Right atrium auricular region (tissue), 2 donors: Measurements from ENCODE around the gene TBC1D10B. TPM values are rescaled to one million over a fixed set of nuclear protein-coding genes. Genes with fewer than 3 reads are reported as not detected.

Experiments used
- DNase-seq: peaks from one replicate; pipeline ENCODE4 v3.0.0-alpha.2; 2019; ENCODE audit warnings: low spot score
- H3K27ac ChIP-seq, 2 donors: fragments of 200-600 bp; sonication (generic); 1 replicate in 1 of 2; 2 replicates in 1 of 2; pipeline ENCODE4 v1.5.1; 2016 to 2019
- H3K27me3 ChIP-seq, 2 donors: fragments of 200-600 bp; sonication (generic); one replicate each; pipeline versions ENCODE4 v1.5.1 to v1.6.0; 2017 to 2019
- H3K36me3 ChIP-seq: fragments of 200-600 bp; sonication (generic); one replicate; pipeline ENCODE4 v1.5.1; 2016
- H3K4me1 ChIP-seq, 2 donors: fragments of 200-600 bp; sonication (generic); one replicate each; pipeline versions ENCODE4 v1.5.1 to v1.6.0; 2017 to 2019
- H3K4me3 ChIP-seq, 2 donors: fragments of 200-600 bp; sonication (generic); 1 replicate in 1 of 2; 2 replicates in 1 of 2; pipeline ENCODE4 v1.5.1; 2017 to 2019; ENCODE audit warnings: mild to moderate bottlenecking in 1 of 2, moderate library complexity in 1 of 2
- H3K9me3 ChIP-seq, 2 donors: fragments of 200-600 bp; sonication (generic); one replicate each; pipeline ENCODE4 v1.5.1; 2019
- total RNA-seq, 2 donors: library from RNA; depleted of rRNA; stranded (reverse); fragments of >200 nt; gene quantifications; one replicate each; pipeline ENCODE4 v1.1.0, GENCODE V29; 2016
- TF ChIP-seq, protein P1 (sequence below), 2 donors: fragments of 200-600 bp; sonication (generic); IDR thresholded peaks; one replicate each; pipeline ENCODE4 v1.5.1; 2019; ENCODE audit warnings: antibody characterized with exemption in 2 of 2

TBC1D10B gene
- total RNA-seq, 2 donors from 2014 or later = 20.0 to 22.3 TPM

DNA sequence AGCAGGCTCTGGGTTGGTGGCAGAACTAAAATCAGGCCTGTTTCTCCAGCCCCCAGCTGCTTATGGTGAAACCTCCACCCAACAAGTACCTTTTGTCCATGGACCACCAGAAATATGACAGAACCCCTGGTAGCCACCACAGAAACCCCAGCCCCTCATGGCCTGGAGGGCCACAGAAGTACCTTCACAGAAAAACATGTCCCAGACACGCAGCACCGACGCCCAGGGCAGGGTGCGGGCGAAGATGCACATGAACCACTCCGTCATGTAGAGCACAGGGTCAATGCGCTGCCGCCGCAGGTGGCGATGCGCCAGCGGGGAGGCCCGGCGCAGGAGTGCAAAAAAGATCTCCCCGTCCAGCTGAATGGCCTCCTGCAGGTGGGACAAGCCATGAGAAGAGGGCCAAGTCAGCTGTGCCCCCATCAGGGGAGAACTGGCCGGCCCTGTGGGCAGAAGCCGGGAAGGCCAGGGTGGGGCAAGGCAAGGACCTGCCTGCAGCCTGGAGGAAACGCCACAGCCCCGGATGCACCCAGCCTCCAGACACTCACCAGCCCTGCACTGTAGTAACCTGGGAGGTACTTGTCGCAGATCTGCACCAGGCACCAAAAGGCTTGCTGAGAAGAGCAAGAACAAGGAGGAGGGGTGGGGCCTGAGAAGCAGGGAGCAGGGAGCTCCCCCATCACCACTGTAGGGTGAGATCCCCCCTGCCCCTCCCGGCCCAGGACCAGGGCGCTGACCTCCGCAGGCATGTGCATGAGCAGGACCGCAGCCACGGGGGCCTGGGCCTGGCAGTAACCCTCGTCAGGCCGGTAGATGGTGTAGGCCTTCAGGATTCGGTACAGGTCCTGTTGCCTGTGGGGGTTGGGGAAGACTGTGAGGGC, 11.1 kb downstream of the TBC1D10B start:
- Histone ChIP-seq H3K27me3 (no peaks in the 10 kb centered on the region), H3K4me3 (no peak overlapping the region), H3K9me3 (no peaks in the 10 kb centered on the region), H3K4me1 (peaks cover 0 to 22% of the 10 kb centered on the region in 2 donors), H3K27ac (no peak overlapping the region), H3K36me3 (peaks cover 39% of the 10 kb centered on the region)
- TF ChIP-seq, protein P1, sequence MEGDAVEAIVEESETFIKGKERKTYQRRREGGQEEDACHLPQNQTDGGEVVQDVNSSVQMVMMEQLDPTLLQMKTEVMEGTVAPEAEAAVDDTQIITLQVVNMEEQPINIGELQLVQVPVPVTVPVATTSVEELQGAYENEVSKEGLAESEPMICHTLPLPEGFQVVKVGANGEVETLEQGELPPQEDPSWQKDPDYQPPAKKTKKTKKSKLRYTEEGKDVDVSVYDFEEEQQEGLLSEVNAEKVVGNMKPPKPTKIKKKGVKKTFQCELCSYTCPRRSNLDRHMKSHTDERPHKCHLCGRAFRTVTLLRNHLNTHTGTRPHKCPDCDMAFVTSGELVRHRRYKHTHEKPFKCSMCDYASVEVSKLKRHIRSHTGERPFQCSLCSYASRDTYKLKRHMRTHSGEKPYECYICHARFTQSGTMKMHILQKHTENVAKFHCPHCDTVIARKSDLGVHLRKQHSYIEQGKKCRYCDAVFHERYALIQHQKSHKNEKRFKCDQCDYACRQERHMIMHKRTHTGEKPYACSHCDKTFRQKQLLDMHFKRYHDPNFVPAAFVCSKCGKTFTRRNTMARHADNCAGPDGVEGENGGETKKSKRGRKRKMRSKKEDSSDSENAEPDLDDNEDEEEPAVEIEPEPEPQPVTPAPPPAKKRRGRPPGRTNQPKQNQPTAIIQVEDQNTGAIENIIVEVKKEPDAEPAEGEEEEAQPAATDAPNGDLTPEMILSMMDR (IDR thresholded peaks at IDR 0.05) = no peak
- DNase-seq = no peak

- Histone ChIP-seq H3K27ac (no peak overlapping the region), H3K4me3 (no peak overlapping the region), H3K27me3 (no peaks in the 10 kb centered on the region), H3K36me3 (peaks cover 38% of the 10 kb centered on the region), H3K9me3 (no peaks in the 10 kb centered on the region), H3K4me1 (peaks cover 0 to 28% of the 10 kb centered on the region in 2 donors)
- TF ChIP-seq, protein P1 (IDR thresholded peaks at IDR 0.05) = no peak
- DNase-seq = no peak
These were observed 11.7 kb downstream of the TBC1D10B start for GRCh38 chr16:30358577-30358936.

DNA sequence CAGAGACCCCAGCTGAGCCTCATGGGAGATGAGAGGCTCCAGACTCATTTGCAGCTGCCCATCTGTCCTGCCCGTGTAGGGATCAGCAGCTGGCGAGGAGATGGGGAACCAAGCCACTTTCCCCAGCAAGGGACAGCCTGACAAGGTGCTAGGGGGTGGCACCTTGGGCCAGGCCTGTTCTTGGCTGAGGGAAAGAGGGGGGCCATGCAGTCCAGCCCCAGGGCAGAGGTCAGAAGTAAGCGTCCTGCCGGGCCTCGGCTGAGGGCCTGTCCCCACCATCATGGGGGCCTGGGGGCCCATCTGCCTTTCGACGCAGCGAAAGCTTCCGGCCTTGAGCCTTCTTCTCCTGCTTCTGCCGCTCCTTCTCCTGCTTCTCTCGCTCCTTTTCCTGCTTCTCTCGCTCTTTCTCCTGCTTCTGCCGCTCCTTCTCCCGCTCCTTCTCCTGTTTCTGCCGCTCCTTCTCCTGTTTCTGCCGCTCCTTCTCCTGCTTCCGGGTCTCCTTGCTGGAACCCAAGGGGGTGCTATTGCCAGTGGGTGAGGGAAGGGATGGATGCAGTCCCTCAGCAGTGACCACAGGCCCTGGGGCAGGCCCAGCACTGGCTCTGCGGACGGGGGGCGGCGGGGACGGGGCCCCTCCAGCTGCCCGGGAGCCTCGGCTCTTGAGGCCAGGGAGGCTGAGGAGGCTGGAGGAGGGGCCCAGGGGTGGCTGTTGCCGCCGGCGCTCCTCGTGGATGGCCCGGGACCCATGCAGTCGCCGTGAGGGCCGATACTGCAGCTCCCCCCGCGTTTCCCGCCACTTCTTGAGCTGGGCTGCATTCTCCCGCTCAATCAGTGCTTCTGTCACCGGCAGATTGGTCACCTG, 12.3 kb downstream of the TBC1D10B start:
- Histone ChIP-seq H3K4me3 (no peak overlapping the region), H3K27ac (no peak overlapping the region), H3K27me3 (no peaks in the 10 kb centered on the region), H3K4me1 (peaks cover 0 to 34% of the 10 kb centered on the region in 2 donors), H3K9me3 (no peaks in the 10 kb centered on the region), H3K36me3 (peaks cover 38% of the 10 kb centered on the region)
- TF ChIP-seq, protein P1 (IDR thresholded peaks at IDR 0.05) = no peak
- no peak for DNase-seq

GRCh38 chr16:30357085-30357714, 13.1 kb downstream of the TBC1D10B start:
- DNase-seq = no peak
- no peak overlapping the region for H3K27ac ChIP-seq
- H3K36me3 ChIP-seq = peaks cover 45% of the 10 kb centered on the region

More at GRCh38 chr16:30357085-30357714, 13.1 kb downstream of the TBC1D10B start:
- TF ChIP-seq, protein P1 (IDR thresholded peaks at IDR 0.05) = no peak
- Histone ChIP-seq H3K27me3 (no peaks in the 10 kb centered on the region), H3K4me1 (peaks cover 4 to 42% of the 10 kb centered on the region in 2 donors), H3K4me3 (no peak overlapping the region), H3K9me3 (no peaks in the 10 kb centered on the region)
